Mucosa of descending colon (tissue), 3 donors: ENCODE results near the gene GALNT9. TPM values are rescaled to one million over a fixed set of nuclear protein-coding genes. Genes with fewer than 3 reads are reported as not detected.
"Not testable (repeated sequence)": the region's sequence is repeated elsewhere in the genome, so short reads cannot be mapped to it uniquely, and the experiment has no call there.

ENCODE experiments used
- ATAC-seq: fragments of 200-7000 bp; cut with Tn5 transposase; one replicate; pipeline ENCODE4 v1.9.1; 2020; ENCODE audit warnings: mild to moderate bottlenecking, moderate library complexity
- DNase-seq, 3 donors: peaks; one replicate each; pipeline ENCODE4 v3.0.0-alpha.2; 2020
- H3K36me3 ChIP-seq: fragments of 200-600 bp; one replicate; pipeline ENCODE4 v1.8.0; 2021; ENCODE audit warnings: low read depth, mild to moderate bottlenecking
- H3K4me1 ChIP-seq: fragments of 200-600 bp; one replicate; pipeline ENCODE4 v1.8.0; 2021; ENCODE audit warnings: low read depth, mild to moderate bottlenecking
- H3K4me3 ChIP-seq: fragments of 200-600 bp; one replicate; pipeline ENCODE4 v1.8.0; 2021; ENCODE audit warnings: mild to moderate bottlenecking
- H3K9me3 ChIP-seq: fragments of 200-600 bp; one replicate; pipeline ENCODE4 v1.8.0; 2021; ENCODE audit warnings: mild to moderate bottlenecking
- intact Hi-C, 2 donors: fragments of 100-400 bp; cut with DNase I in 1 of 2; cut with micrococcal nuclease in 1 of 2; formaldehyde crosslinking; loops; one replicate each; pipeline versions ENCODE4 v1.11.0 to v1.11.1; 2022; cut with DNase I, micrococcal nuclease
- total RNA-seq, 3 donors: library from RNA; stranded (reverse); fragmentation: NEBNext Ultra II Directional in 2 of 3; extraction: Animal tissue kit (Norgen Biotek cat#: 25700) in 2 of 3; gene quantifications; one replicate each; pipeline versions ENCODE4 v1.2.1 to v1.2.4, GENCODE V29; 2021 to 2023
- TF ChIP-seq, protein P1 (sequence below): fragments of 200-600 bp; IDR thresholded peaks from one replicate; pipeline ENCODE4 v1.8.0; 2022; ENCODE audit warnings: antibody characterized with exemption, mild to moderate bottlenecking
- donor health status: DM: no; HTN: no; CAD: no; lungs with moderate emphysema.
- donor health status: DM: no; HTN: no; CAD: no.
- donor health status: DM: no; HTN: yes; CAD: no.

The GALNT9 gene
- total RNA-seq, 3 donors from 2014 or later = 0.43 to 3.7 TPM; not detected in 1

- no peak for ATAC-seq
- H3K9me3 ChIP-seq = no peaks in the 10 kb centered on the region
- no peak overlapping the region for H3K4me3 ChIP-seq
- H3K4me1 ChIP-seq = no peaks in the 10 kb centered on the region
- intact Hi-C loops = no loop called here
- TF ChIP-seq, protein P1, sequence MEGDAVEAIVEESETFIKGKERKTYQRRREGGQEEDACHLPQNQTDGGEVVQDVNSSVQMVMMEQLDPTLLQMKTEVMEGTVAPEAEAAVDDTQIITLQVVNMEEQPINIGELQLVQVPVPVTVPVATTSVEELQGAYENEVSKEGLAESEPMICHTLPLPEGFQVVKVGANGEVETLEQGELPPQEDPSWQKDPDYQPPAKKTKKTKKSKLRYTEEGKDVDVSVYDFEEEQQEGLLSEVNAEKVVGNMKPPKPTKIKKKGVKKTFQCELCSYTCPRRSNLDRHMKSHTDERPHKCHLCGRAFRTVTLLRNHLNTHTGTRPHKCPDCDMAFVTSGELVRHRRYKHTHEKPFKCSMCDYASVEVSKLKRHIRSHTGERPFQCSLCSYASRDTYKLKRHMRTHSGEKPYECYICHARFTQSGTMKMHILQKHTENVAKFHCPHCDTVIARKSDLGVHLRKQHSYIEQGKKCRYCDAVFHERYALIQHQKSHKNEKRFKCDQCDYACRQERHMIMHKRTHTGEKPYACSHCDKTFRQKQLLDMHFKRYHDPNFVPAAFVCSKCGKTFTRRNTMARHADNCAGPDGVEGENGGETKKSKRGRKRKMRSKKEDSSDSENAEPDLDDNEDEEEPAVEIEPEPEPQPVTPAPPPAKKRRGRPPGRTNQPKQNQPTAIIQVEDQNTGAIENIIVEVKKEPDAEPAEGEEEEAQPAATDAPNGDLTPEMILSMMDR = no peak
- DNase-seq = peak in 1 of 3 donors; percentile 48
- no peaks in the 10 kb centered on the region for H3K36me3 ChIP-seq
These were observed 81.5 kb downstream of the GALNT9 start for GRCh38 chr12:132247718-132248452.

DNA sequence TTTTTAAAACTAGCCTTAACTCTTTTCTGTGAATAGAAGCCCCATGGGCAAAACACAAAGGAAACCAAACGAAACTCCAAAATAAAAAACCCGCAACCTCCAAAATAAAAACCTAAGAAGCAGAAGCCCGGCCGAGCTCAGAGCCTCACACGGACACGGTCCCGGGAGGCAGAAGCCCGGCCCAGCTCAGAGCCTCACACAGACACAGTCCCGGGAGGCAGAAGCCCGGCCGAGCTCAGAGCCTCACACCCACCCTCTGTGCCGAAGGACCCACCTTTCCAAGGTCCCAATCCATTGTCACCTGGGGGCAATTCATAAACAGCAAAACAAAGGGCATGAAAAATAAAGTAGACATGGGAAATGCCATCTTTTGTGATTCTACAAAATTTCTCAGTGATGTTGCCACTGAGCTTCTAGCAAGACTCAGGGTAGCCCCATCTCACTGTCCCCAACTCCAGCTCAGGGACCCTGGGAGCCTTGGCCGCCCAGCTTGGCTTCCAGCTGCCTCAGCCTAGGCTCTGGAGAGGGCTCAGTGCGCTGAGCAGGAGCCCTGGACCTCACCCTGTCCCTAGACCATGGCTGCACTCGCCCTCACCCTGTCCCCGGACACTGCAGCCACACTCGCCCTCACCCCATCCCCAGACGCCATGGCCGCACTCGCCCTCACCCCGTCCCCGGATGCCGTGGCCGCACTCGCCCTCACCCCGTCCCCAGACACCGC, 82.2 kb downstream of the GALNT9 start:
- TF ChIP-seq, protein P1 = no peak
- Histone ChIP-seq H3K9me3 (no peaks in the 10 kb centered on the region), H3K4me3 (no peak overlapping the region), H3K4me1 (no peaks in the 10 kb centered on the region), H3K36me3 (no peaks in the 10 kb centered on the region)
- intact Hi-C loops = no loop called here
- DNase-seq = peak in 1 of 3 donors; percentile 15
- no peak for ATAC-seq

GRCh38 chr12:132245521-132246101, 83.8 kb downstream of the GALNT9 start:
- ATAC-seq = no peak
- no peak overlapping the region for H3K4me3 ChIP-seq
- no peaks in the 10 kb centered on the region for H3K4me1 ChIP-seq
- TF ChIP-seq, protein P1 = no peak
- no peaks in the 10 kb centered on the region for H3K9me3 ChIP-seq
- no peaks in the 10 kb centered on the region for H3K36me3 ChIP-seq
- DNase-seq = no peak
- intact Hi-C loops = no loop called here

GRCh38 chr12:132244724-132245295, 84.6 kb downstream of the GALNT9 start:
- intact Hi-C loops = no loop called here
- Histone ChIP-seq H3K36me3 (no peaks in the 10 kb centered on the region), H3K9me3 (no peaks in the 10 kb centered on the region), H3K4me1 (no peaks in the 10 kb centered on the region), H3K4me3 (no peak overlapping the region)
- DNase-seq = no peak
- TF ChIP-seq, protein P1 = no peak
- ATAC-seq = no peak

GRCh38 chr12:132243596-132244310, 85.6 kb downstream of the GALNT9 start:
- TF ChIP-seq, protein P1 = no peak
- no peaks in the 10 kb centered on the region for H3K9me3 ChIP-seq
- H3K4me3 ChIP-seq = no peak overlapping the region
- DNase-seq = peak in 1 of 3 donors; percentile 43
- H3K4me1 ChIP-seq = no peaks in the 10 kb centered on the region
- ATAC-seq = no peak
- intact Hi-C loops = no loop called here
- no peaks in the 10 kb centered on the region for H3K36me3 ChIP-seq

DNA sequence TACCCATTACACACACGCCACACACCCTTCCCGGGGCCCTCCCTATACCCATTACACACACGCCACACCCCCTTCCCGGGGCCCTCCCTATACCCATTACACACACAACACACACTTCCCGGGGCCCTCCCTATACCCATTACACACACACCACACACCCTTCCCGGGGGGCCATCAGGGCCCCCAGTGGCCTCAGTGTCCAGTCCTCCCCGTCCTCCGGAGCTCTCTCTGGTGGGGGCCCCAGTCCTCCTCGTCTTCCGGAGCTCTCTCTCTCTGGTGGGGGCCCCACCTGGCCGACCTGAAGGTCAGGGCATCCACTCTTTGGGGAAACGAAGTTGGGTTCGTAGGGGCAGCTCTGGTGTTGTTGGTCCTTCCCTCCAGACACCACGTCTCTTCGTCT, 86.2 kb downstream of the GALNT9 start:
- DNase-seq, H3K36me3 ChIP-seq, ATAC-seq, H3K4me1 ChIP-seq, H3K9me3 ChIP-seq, H3K4me3 ChIP-seq, intact Hi-C loops: not testable (repeated sequence)

GRCh38 chr12:132240669-132241007, 88.8 kb downstream of the GALNT9 start:
- H3K4me3 ChIP-seq, H3K9me3 ChIP-seq, H3K36me3 ChIP-seq, DNase-seq, H3K4me1 ChIP-seq, intact Hi-C loops, ATAC-seq: not testable (repeated sequence)
